Mesenchymal stem cell (in vitro differentiated cells and primary cell): ENCODE data around the gene IYD.

Source experiments
- DNase-seq: peaks from one replicate; pipeline ENCODE4 v3.0.0-alpha.2; 2013
- H2AFZ ChIP-seq: one replicate; pipeline ENCODE4 v1.6.1; 2013; ENCODE audit warnings: low read depth, mild to moderate bottlenecking, control low read depth, inconsistent platforms, low read length, moderate library complexity
- H2AK5ac ChIP-seq: 2 replicates; pipeline ENCODE4 v1.6.1; 2013; ENCODE audit warnings: low read length, moderate library complexity, mild to moderate bottlenecking, inconsistent platforms; ENCODE audit not compliant: severe bottlenecking
- H2BK120ac ChIP-seq: one replicate; pipeline ENCODE4 v1.6.1; 2013; ENCODE audit warnings: low read depth, mild to moderate bottlenecking, inconsistent platforms, low read length, moderate library complexity
- H2BK12ac ChIP-seq, 2 experiments: one replicate each; pipeline ENCODE4 v1.6.1; 2013; ENCODE audit warnings: inconsistent platforms in 2 of 2, low read length in 2 of 2, mild to moderate bottlenecking in 2 of 2, moderate library complexity in 2 of 2, control low read depth in 1 of 2
- H2BK15ac ChIP-seq: one replicate; pipeline ENCODE4 v1.6.1; 2013; ENCODE audit warnings: mild to moderate bottlenecking, low read depth, inconsistent platforms; ENCODE audit not compliant: poor library complexity, severe bottlenecking
- H2BK5ac ChIP-seq: 2 replicates; pipeline ENCODE4 v1.6.1; 2013; ENCODE audit warnings: low read depth, mild to moderate bottlenecking, low read length, control low read depth, inconsistent platforms; ENCODE audit not compliant: poor library complexity, severe bottlenecking
- H3K14ac ChIP-seq, 2 experiments: one replicate each; pipeline ENCODE4 v1.6.1; 2013; ENCODE audit warnings: inconsistent platforms in 2 of 2, low read length in 2 of 2, control low read depth in 1 of 2, mild to moderate bottlenecking in 1 of 2, moderate library complexity in 1 of 2
- H3K18ac ChIP-seq, 2 experiments: one replicate each; pipeline ENCODE4 v1.6.1; 2013; ENCODE audit warnings: inconsistent platforms in 2 of 2, low read length in 2 of 2, control low read depth in 1 of 2, low read depth in 1 of 2, mild to moderate bottlenecking in 1 of 2
- H3K23ac ChIP-seq, 2 experiments: one replicate each; pipeline ENCODE4 v1.6.1; 2013; ENCODE audit warnings: inconsistent platforms in 2 of 2, low read length in 2 of 2, mild to moderate bottlenecking in 2 of 2, moderate library complexity in 2 of 2, control low read depth in 1 of 2
- H3K27ac ChIP-seq: 2 replicates; pipeline ENCODE4 v1.5.1; 2013; ENCODE audit warnings: mild to moderate bottlenecking, moderate library complexity, low read length, control low read depth, inconsistent platforms; ENCODE audit not compliant: poor library complexity, severe bottlenecking
- H3K27me3 ChIP-seq, 2 experiments: 2 replicates each; pipeline versions ENCODE4 v1.6.1 to v1.7.0; 2013; ENCODE audit warnings: low read length in 2 of 2, mild to moderate bottlenecking in 2 of 2, moderate library complexity in 2 of 2, control low read depth in 1 of 2, inconsistent platforms in 1 of 2; ENCODE audit not compliant: control insufficient read depth in 1 of 2, insufficient read depth in 1 of 2
- H3K36me3 ChIP-seq, 2 experiments: 2 replicates each; pipeline versions ENCODE4 v1.6.1 to v1.7.0; 2013; ENCODE audit warnings: low read length in 2 of 2, control low read depth in 1 of 2, inconsistent platforms in 1 of 2, low read depth in 1 of 2, mild to moderate bottlenecking in 1 of 2; ENCODE audit not compliant: insufficient read depth in 2 of 2, control insufficient read depth in 1 of 2
- H3K4ac ChIP-seq, 2 experiments: one replicate each; pipeline ENCODE4 v1.6.1; 2013; ENCODE audit warnings: inconsistent platforms in 2 of 2, low read length in 2 of 2, mild to moderate bottlenecking in 2 of 2, moderate library complexity in 2 of 2, control low read depth in 1 of 2, low read depth in 1 of 2
- H3K4me1 ChIP-seq: 2 replicates; pipeline ENCODE4 v1.6.1; 2013; ENCODE audit warnings: low read depth, low read length, control low read depth; ENCODE audit not compliant: control insufficient read depth, insufficient read depth
- H3K4me2 ChIP-seq: 2 replicates; pipeline ENCODE4 v1.6.1; 2013; ENCODE audit warnings: low read length, mild to moderate bottlenecking, inconsistent platforms; ENCODE audit not compliant: poor library complexity, severe bottlenecking
- H3K4me3 ChIP-seq, 2 experiments: 2 replicates each; pipeline versions ENCODE4 v1.5.1 to v1.7.0; 2013; ENCODE audit warnings: low read length in 2 of 2, mild to moderate bottlenecking in 2 of 2, control low read depth in 1 of 2, low read depth in 1 of 2; ENCODE audit not compliant: insufficient read depth in 1 of 2
- H3K79me1 ChIP-seq: replicated peaks from 2 replicates; pipeline ENCODE4 v1.6.1; 2013; ENCODE audit warnings: mild to moderate bottlenecking, control low read depth, low read length, inconsistent platforms; ENCODE audit not compliant: poor library complexity, severe bottlenecking
- H3K9ac ChIP-seq: 2 replicates; pipeline ENCODE4 v1.7.0; 2013; ENCODE audit warnings: mild to moderate bottlenecking, low read length, moderate library complexity
- H3K9me3 ChIP-seq: 2 replicates; pipeline ENCODE4 v1.7.0; 2013; ENCODE audit warnings: mild to moderate bottlenecking, low read length; ENCODE audit not compliant: control insufficient read depth
- H4K8ac ChIP-seq: one replicate; pipeline ENCODE4 v1.6.1; 2013; ENCODE audit warnings: inconsistent platforms, mild to moderate bottlenecking, low read length, moderate library complexity
- H4K91ac ChIP-seq: one replicate; pipeline ENCODE4 v1.6.1; 2013; ENCODE audit warnings: mild to moderate bottlenecking, low read length, inconsistent platforms
- WGBS: methylation state at CpG from one replicate; pipeline ENCODE4 v1.1.7; 2013; ENCODE audit warnings: mixed read lengths; 5-methylcytosine and 5-hydroxymethylcytosine counted together

Gene IYD

GRCh38 chr6:150435832-150436231 is 67.0 kb downstream of the IYD start:
- no peak overlapping the region for H2BK5ac ChIP-seq
- H3K79me1 ChIP-seq, result no peaks in the 10 kb centered on the region
- no peak overlapping the region for H3K9ac ChIP-seq
- no peaks in the 10 kb centered on the region for H3K36me3 ChIP-seq
- no peak overlapping the region for H2AFZ ChIP-seq
- H2BK120ac ChIP-seq, result no peak overlapping the region
- no peak overlapping the region for H4K8ac ChIP-seq
- no peak overlapping the region for H3K18ac ChIP-seq
- no peak overlapping the region for H2BK12ac ChIP-seq
- H2BK15ac ChIP-seq, result no peak overlapping the region
- no peak overlapping the region for H3K27ac ChIP-seq
- H2AK5ac ChIP-seq, result no peak overlapping the region
- no peak overlapping the region for H4K91ac ChIP-seq
- no peak overlapping the region for H3K14ac ChIP-seq
- H3K4ac ChIP-seq, result no peak overlapping the region
- no peak overlapping the region for H3K4me2 ChIP-seq
- H3K23ac ChIP-seq, result no peak overlapping the region
- no peak overlapping the region for H3K4me3 ChIP-seq
- H3K9me3 ChIP-seq, result peaks cover 14% of the 10 kb centered on the region
- H3K27me3 ChIP-seq, result no peaks in the 10 kb centered on the region
- 85% methylated on average over 8 of the region's 10 CpGs for WGBS
- H3K4me1 ChIP-seq, result no peaks in the 10 kb centered on the region
- no peak for DNase-seq

GRCh38 chr6:150439373-150439772 is 70.6 kb downstream of the IYD start:
- Histone ChIP-seq H3K27me3 (no peaks in the 10 kb centered on the region), H2BK120ac (no peak overlapping the region), H3K4me3 (no peak overlapping the region), H2BK5ac (no peak overlapping the region), H3K9me3 (peaks cover 17% of the 10 kb centered on the region), H2AFZ (no peak overlapping the region), H3K23ac (no peak overlapping the region), H3K9ac (no peak overlapping the region), H3K14ac (no peak overlapping the region), H3K4ac (no peak overlapping the region), H3K36me3 (no peaks in the 10 kb centered on the region), H3K27ac (no peak overlapping the region), H2AK5ac (no peak overlapping the region), H4K91ac (no peak overlapping the region), H3K4me2 (no peak overlapping the region), H3K18ac (no peak overlapping the region), H2BK15ac (no peak overlapping the region), H3K4me1 (peaks cover 1% of the 10 kb centered on the region), H4K8ac (no peak overlapping the region), H3K79me1 (no peaks in the 10 kb centered on the region), H2BK12ac (no peak overlapping the region)
- WGBS, result 97% methylated on average over 3 of the region's 8 CpGs
- no peak for DNase-seq

DNA sequence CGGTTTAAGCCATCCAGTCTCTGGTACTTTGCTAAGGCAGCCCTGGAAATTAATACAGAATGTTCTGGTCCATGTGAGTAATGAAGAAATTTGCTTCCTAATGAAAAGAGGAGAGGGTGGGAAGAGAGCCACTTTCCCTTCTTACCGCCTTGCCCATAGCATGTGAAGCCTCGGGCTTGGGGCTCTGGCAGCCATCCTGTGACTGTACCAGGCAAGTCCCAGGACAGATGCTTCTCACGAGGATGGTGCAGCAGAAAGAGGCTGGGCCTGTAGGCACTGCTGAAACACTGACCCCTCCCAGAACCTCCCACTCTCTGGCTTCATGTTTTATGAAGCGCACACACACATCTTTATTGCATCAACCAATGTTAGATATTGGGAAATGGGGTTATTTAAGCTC is 74.8 kb downstream of the IYD start:
- Histone ChIP-seq H3K9ac (no peak overlapping the region), H2BK120ac (no peak overlapping the region), H3K4me1 (peaks cover 2% of the 10 kb centered on the region), H3K4me3 (no peak overlapping the region), H4K8ac (no peak overlapping the region), H3K4me2 (no peak overlapping the region), H2AK5ac (no peak overlapping the region), H2BK12ac (no peak overlapping the region), H3K18ac (no peak overlapping the region), H3K23ac (no peak overlapping the region), H2BK5ac (no peak overlapping the region), H3K9me3 (peaks cover 17% of the 10 kb centered on the region), H3K27me3 (no peaks in the 10 kb centered on the region), H3K14ac (no peak overlapping the region), H4K91ac (no peak overlapping the region), H2AFZ (no peak overlapping the region), H3K79me1 (no peaks in the 10 kb centered on the region), H3K36me3 (no peaks in the 10 kb centered on the region), H3K4ac (no peak overlapping the region), H3K27ac (no peak overlapping the region), H2BK15ac (no peak overlapping the region)
- 52% methylated on average over 3 of the region's 5 CpGs for WGBS
- no peak for DNase-seq

DNA sequence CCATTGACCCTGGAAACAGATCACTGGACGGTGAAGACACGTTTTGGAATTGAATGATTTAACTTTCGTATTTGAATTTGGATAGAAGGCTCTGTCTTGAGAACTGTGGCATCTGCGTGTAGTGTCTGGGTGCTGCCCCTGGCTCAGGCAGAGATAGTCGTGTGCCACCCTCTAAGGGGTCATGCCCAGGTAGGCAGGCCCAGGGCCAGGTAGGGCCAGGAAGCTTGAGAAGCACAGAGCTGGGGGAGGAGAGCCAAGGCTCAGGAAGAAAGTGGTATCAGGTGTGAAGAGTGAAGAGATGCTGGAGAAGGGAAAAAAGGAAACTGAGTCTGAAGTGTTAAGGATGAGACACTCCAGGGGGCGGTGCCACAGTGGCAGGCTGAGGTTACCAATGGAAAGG is 75.5 kb downstream of the IYD start:
- WGBS, result 54% methylated on average over 6 of the region's 6 CpGs
- Histone ChIP-seq H2BK5ac (no peak overlapping the region), H3K14ac (no peak overlapping the region), H2BK120ac (no peak overlapping the region), H3K27ac (no peak overlapping the region), H3K79me1 (no peaks in the 10 kb centered on the region), H3K36me3 (no peaks in the 10 kb centered on the region), H3K27me3 (no peaks in the 10 kb centered on the region), H2BK15ac (no peak overlapping the region), H3K9ac (no peak overlapping the region), H3K23ac (no peak overlapping the region), H2BK12ac (no peak overlapping the region), H3K9me3 (peaks cover 17% of the 10 kb centered on the region), H3K4ac (no peak overlapping the region), H4K8ac (no peak overlapping the region), H4K91ac (no peak overlapping the region), H3K4me3 (no peak overlapping the region), H2AFZ (no peak overlapping the region), H3K18ac (no peak overlapping the region), H2AK5ac (no peak overlapping the region), H3K4me1 (peaks cover 2% of the 10 kb centered on the region), H3K4me2 (no peak overlapping the region)
- no peak for DNase-seq
